H9 (cell line): Measurements from ENCODE around the gene TENM3. TPM values are rescaled to one million over a fixed set of nuclear protein-coding genes. Genes with fewer than 3 reads are reported as not detected.

ENCODE experiments used
- DNase-seq: peaks from one replicate; pipeline ENCODE4 v3.0.0-alpha.2; 2017
- H2AFZ ChIP-seq: one replicate; pipeline ENCODE4 v1.6.1; 2013; ENCODE audit warnings: mild to moderate bottlenecking, low read length, control low read depth, moderate library complexity
- H2AK5ac ChIP-seq: 2 replicates; pipeline ENCODE4 v1.6.1; 2013; ENCODE audit warnings: low read length, control low read depth, mixed read lengths; ENCODE audit not compliant: insufficient read length
- H2BK120ac ChIP-seq: one replicate; pipeline ENCODE4 v1.6.1; 2013; ENCODE audit warnings: low read depth, mild to moderate bottlenecking, low read length, control low read depth, inconsistent platforms; ENCODE audit not compliant: poor library complexity, severe bottlenecking
- H2BK12ac ChIP-seq: 2 replicates; pipeline ENCODE4 v1.6.1; 2013; ENCODE audit warnings: low read length, control low read depth, mixed read lengths, low read depth; ENCODE audit not compliant: insufficient read length
- H2BK15ac ChIP-seq: 2 replicates; pipeline ENCODE4 v1.6.1; 2013; ENCODE audit warnings: low read depth, low read length, control low read depth
- H2BK20ac ChIP-seq: one replicate; pipeline ENCODE4 v1.6.1; 2013; ENCODE audit warnings: low read depth, mild to moderate bottlenecking, low read length, control low read depth, inconsistent platforms; ENCODE audit not compliant: poor library complexity, severe bottlenecking
- H2BK5ac ChIP-seq: 2 replicates; pipeline ENCODE4 v1.6.1; 2013; ENCODE audit warnings: low read length, control low read depth, mixed read lengths; ENCODE audit not compliant: insufficient read length
- H3K14ac ChIP-seq: 2 replicates; pipeline ENCODE4 v1.6.1; 2013; ENCODE audit warnings: low read length, control low read depth; ENCODE audit not compliant: insufficient read depth
- H3K18ac ChIP-seq: 2 replicates; pipeline ENCODE4 v1.6.1; 2013; ENCODE audit warnings: low read depth, mild to moderate bottlenecking, mixed read lengths, low read length, control low read depth; ENCODE audit not compliant: insufficient read length
- H3K23ac ChIP-seq: 2 replicates; pipeline ENCODE4 v1.6.1; 2013; ENCODE audit warnings: low read length, control low read depth, mixed read lengths, low read depth; ENCODE audit not compliant: insufficient read length
- H3K23me2 ChIP-seq: 2 replicates; pipeline ENCODE4 v1.6.1; 2013; ENCODE audit warnings: low read depth, mild to moderate bottlenecking, mixed read lengths, low read length, control low read depth; ENCODE audit not compliant: insufficient read length, poor library complexity, severe bottlenecking
- H3K27ac ChIP-seq: 2 replicates; pipeline ENCODE4 v1.5.1; 2013; ENCODE audit warnings: low read length, control low read depth, mixed read lengths, low read depth; ENCODE audit not compliant: insufficient read length
- H3K27me3 ChIP-seq: 2 replicates; pipeline ENCODE4 v1.6.1; 2013; ENCODE audit warnings: low read length, control low read depth, inconsistent platforms; ENCODE audit not compliant: insufficient read depth
- H3K4ac ChIP-seq: 2 replicates; pipeline ENCODE4 v1.6.1; 2013; ENCODE audit warnings: low read depth, mild to moderate bottlenecking, control low read depth, inconsistent platforms, low read length, moderate library complexity
- H3K4me1 ChIP-seq: 2 replicates; pipeline ENCODE4 v1.6.1; 2013; ENCODE audit warnings: low read length, control low read depth, inconsistent platforms; ENCODE audit not compliant: insufficient read depth
- H3K4me2 ChIP-seq: 2 replicates; pipeline ENCODE4 v1.6.1; 2013; ENCODE audit warnings: low read length, control low read depth, mixed read lengths; ENCODE audit not compliant: insufficient read length, insufficient read depth
- H3K56ac ChIP-seq: 2 replicates; pipeline ENCODE4 v1.6.1; 2013; ENCODE audit warnings: low read depth, mild to moderate bottlenecking, mixed read lengths, low read length, control low read depth; ENCODE audit not compliant: insufficient read length
- H3K79me1 ChIP-seq: 2 replicates; pipeline ENCODE4 v1.6.1; 2013; ENCODE audit warnings: low read depth, mild to moderate bottlenecking, moderate library complexity, low read length, control low read depth, inconsistent platforms; ENCODE audit not compliant: insufficient read depth, poor library complexity, severe bottlenecking
- H3K79me2 ChIP-seq: 2 replicates; pipeline ENCODE4 v1.6.1; 2013; ENCODE audit warnings: low read length, control low read depth, inconsistent platforms; ENCODE audit not compliant: insufficient read depth
- H3K9ac ChIP-seq: 2 replicates; pipeline ENCODE4 v1.6.1; 2013; ENCODE audit warnings: low read length, control low read depth, mixed read lengths; ENCODE audit not compliant: insufficient read length; ENCODE audit errors: extremely low read depth
- H3K9me3 ChIP-seq: one replicate; pipeline ENCODE4 v1.6.1; 2013; ENCODE audit warnings: low read depth, low read length, inconsistent platforms; ENCODE audit not compliant: control insufficient read depth
- H3T11ph ChIP-seq: one replicate; pipeline ENCODE4 v1.6.1; 2013; ENCODE audit warnings: mild to moderate bottlenecking, low read length, control low read depth, inconsistent platforms
- H4K20me1 ChIP-seq: one replicate; pipeline ENCODE4 v1.6.1; 2013; ENCODE audit not compliant: control insufficient read depth, insufficient read length, insufficient read depth
- H4K5ac ChIP-seq: 2 replicates; pipeline ENCODE4 v1.6.1; 2013; ENCODE audit warnings: low read depth, mild to moderate bottlenecking, mixed read lengths, low read length, control low read depth; ENCODE audit not compliant: insufficient read length
- H4K8ac ChIP-seq: replicated peaks from 2 replicates; pipeline ENCODE4 v1.6.1; 2013; ENCODE audit warnings: low read length, control low read depth, mixed read lengths, low read depth; ENCODE audit not compliant: insufficient read length
- H4K91ac ChIP-seq: 2 replicates; pipeline ENCODE4 v1.6.1; 2013; ENCODE audit warnings: low read depth, mild to moderate bottlenecking, moderate library complexity, mixed read lengths, low read length, control low read depth; ENCODE audit not compliant: insufficient read length
- H3K27ac Mint-ChIP-seq, 3 experiments: 2 replicates in 2 of 3; 3 replicates in 1 of 3; pipeline ENCODE4 v1.8.0; 2020 to 2021; ENCODE audit warnings: mixed read lengths in 3 of 3, mild to moderate bottlenecking in 1 of 3, moderate library complexity in 1 of 3
- H3K27me3 Mint-ChIP-seq: 2 replicates; pipeline ENCODE4 v1.8.0; 2021; ENCODE audit warnings: low read depth, mild to moderate bottlenecking, moderate library complexity, mixed read lengths
- H3K36me3 Mint-ChIP-seq, 3 experiments: 2 replicates in 2 of 3; 3 replicates in 1 of 3; pipeline ENCODE4 v1.8.0; 2020 to 2021; ENCODE audit warnings: low read depth in 3 of 3, mixed read lengths in 3 of 3; ENCODE audit not compliant: insufficient read depth in 1 of 3
- H3K4me1 Mint-ChIP-seq, 2 experiments: 2 replicates each; pipeline ENCODE4 v1.8.0; 2020; ENCODE audit warnings: mixed read lengths in 2 of 2
- H3K4me3 Mint-ChIP-seq, 2 experiments: 2 replicates in 1 of 2; 3 replicates in 1 of 2; pipeline ENCODE4 v1.8.0; 2020 to 2021; ENCODE audit warnings: mild to moderate bottlenecking in 2 of 2, mixed read lengths in 2 of 2, moderate library complexity in 1 of 2
- H3K9me3 Mint-ChIP-seq, 2 experiments: 2 replicates in 1 of 2; 3 replicates in 1 of 2; pipeline ENCODE4 v1.8.0; 2020; ENCODE audit warnings: mild to moderate bottlenecking in 2 of 2, mixed read lengths in 2 of 2, moderate library complexity in 1 of 2
- CTCF ChIP-seq: fragments of 200-600 bp; sonication (generic); conservative IDR thresholded peaks from 3 replicates; pipeline ENCODE4 v1.8.0; 2021; ENCODE audit warnings: antibody characterized with exemption, mild to moderate bottlenecking
- WGBS: extraction: QIAGEN DNeasy Blood & Tissue Kit; methylation state at CpG from one replicate; pipeline ENCODE4 v1.1.7; 2013; ENCODE audit warnings: missing lambda C conversion rate, low lambda C conversion rate, mixed read lengths; ENCODE audit not compliant: insufficient read length; ENCODE audit errors: extremely low coverage; 5-methylcytosine and 5-hydroxymethylcytosine counted together
- total RNA-seq: library from RNA; stranded (reverse); gene quantifications from 2 replicates; pipeline ENCODE4 v1.2.1, GENCODE V29; 2021

TENM3 gene
- total RNA-seq, 1 experiment from 2014 or later = 49.6 TPM

GRCh38 chr4:182540496-182540895 lies 297.3 kb downstream of the TENM3 start:
- DNase-seq = no peak
- Mint-ChIP-seq H3K4me1 (peaks cover 0 to 2% of the 10 kb centered on the region in 2 experiments), H3K27me3 (no peaks in the 10 kb centered on the region), H3K4me3 (no peak overlapping the region), H3K27ac (no peak overlapping the region), H3K9me3 (no peaks in the 10 kb centered on the region), H3K36me3 (no peaks in the 10 kb centered on the region)
- Histone ChIP-seq H2BK15ac (no peak overlapping the region), H2BK20ac (no peak overlapping the region), H3T11ph (no peak overlapping the region), H4K91ac (no peak overlapping the region), H2AK5ac (no peak overlapping the region), H3K9me3 (no peaks in the 10 kb centered on the region), H3K9ac (no peak overlapping the region), H3K18ac (no peak overlapping the region), H3K79me1 (peaks cover 2% of the 10 kb centered on the region), H3K14ac (no peak overlapping the region), H3K56ac (no peak overlapping the region), H3K79me2 (peaks cover 4% of the 10 kb centered on the region; the same call in 1 of the 2 replicates), H4K5ac (no peak overlapping the region), H3K23ac (no peak overlapping the region), H3K27me3 (no peaks in the 10 kb centered on the region), H3K4ac (no peak overlapping the region), H2BK12ac (no peak overlapping the region), H2BK5ac (no peak overlapping the region), H4K8ac (no peak overlapping the region), H2AFZ (no peak overlapping the region), H3K23me2 (no peaks in the 10 kb centered on the region), H3K4me1 (peaks cover 11% of the 10 kb centered on the region; the same call in 1 of the 2 replicates), H4K20me1 (no peaks in the 10 kb centered on the region), H2BK120ac (no peak overlapping the region), H3K27ac (no peak overlapping the region), H3K4me2 (no peak overlapping the region)
- no CpG with 5 or more reads among the region's 8 CpGs for WGBS
- TF ChIP-seq CTCF = no peak
